ENCODE data around the gene KANK2. TPM values are rescaled to one million over a fixed set of nuclear protein-coding genes. Genes with fewer than 3 reads are reported as not detected.
"Not testable (repeated sequence)": the region's sequence is repeated elsewhere in the genome, so short reads cannot be mapped to it uniquely, and the experiment has no call there.

KANK2 gene
- total RNA-seq, 4 donors from 2014 or later, result 177 to 241 (median 222) TPM

DNA sequence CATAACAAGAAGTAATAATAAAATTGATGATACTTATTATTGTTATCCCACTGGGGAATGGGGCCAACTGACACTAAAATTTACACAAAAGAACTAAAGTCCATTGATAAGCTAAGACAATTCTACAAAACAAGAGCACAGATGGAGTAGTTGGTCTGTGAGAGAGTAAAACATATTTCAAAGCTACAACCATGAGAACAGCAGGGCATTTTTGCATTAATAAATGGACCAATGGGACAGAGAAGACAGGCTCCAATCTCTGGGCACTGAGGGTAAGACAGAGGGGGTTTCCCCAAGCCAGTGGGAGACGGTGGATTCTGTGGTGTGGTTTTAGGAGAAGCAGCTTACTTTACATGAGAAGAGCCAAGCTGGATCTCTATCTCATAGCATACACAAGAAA is 14.4 kb downstream of the KANK2 start:
- Histone ChIP-seq H3K4me3 (replicated peaks in 1 of 3) (no peak overlapping the region), H3K36me3 (peaks cover 4 to 8% of the 10 kb centered on the region in 2 donors), H3K27me3 (no peaks in the 10 kb centered on the region), H3K4me1 (peaks cover 13 to 45% of the 10 kb centered on the region in 2 donors), H3K27ac (peak overlapping the region in 1 of 3 donors; percentile 8), H3K9me3 (no peaks in the 10 kb centered on the region)
- TF ChIP-seq, protein P1, sequence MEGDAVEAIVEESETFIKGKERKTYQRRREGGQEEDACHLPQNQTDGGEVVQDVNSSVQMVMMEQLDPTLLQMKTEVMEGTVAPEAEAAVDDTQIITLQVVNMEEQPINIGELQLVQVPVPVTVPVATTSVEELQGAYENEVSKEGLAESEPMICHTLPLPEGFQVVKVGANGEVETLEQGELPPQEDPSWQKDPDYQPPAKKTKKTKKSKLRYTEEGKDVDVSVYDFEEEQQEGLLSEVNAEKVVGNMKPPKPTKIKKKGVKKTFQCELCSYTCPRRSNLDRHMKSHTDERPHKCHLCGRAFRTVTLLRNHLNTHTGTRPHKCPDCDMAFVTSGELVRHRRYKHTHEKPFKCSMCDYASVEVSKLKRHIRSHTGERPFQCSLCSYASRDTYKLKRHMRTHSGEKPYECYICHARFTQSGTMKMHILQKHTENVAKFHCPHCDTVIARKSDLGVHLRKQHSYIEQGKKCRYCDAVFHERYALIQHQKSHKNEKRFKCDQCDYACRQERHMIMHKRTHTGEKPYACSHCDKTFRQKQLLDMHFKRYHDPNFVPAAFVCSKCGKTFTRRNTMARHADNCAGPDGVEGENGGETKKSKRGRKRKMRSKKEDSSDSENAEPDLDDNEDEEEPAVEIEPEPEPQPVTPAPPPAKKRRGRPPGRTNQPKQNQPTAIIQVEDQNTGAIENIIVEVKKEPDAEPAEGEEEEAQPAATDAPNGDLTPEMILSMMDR (IDR thresholded peaks at IDR 0.05), result no peak
- no peak for TF ChIP-seq POLR2A (IDR thresholded peaks at IDR 0.05)
- DNase-seq, result no peak
- intact Hi-C loops (cut with DNase I), result no loop called here
- WGBS, 2 donors, result 85 to 100% methylated on average over 1 of the region's 1 CpG

- H3K4me3 ChIP-seq (replicated peaks in 1 of 3), result no peak overlapping the region
- H3K4me1 ChIP-seq, result peaks cover 13 to 42% of the 10 kb centered on the region in 2 donors
- TF ChIP-seq, protein P1 (IDR thresholded peaks at IDR 0.05), result no peak
- TF ChIP-seq POLR2A (IDR thresholded peaks at IDR 0.05), result no peak
- intact Hi-C loops (cut with DNase I), result no loop called here
- no peaks in the 10 kb centered on the region for H3K27me3 ChIP-seq
- no peak for DNase-seq
- H3K36me3 ChIP-seq, result peaks cover 13 to 22% of the 10 kb centered on the region in 2 donors
- H3K27ac ChIP-seq, result peak overlapping the region in 1 of 3 donors; percentile 17
- WGBS, 2 donors, result 95 to 99% methylated on average over 4 of the region's 4 CpGs
- no peaks in the 10 kb centered on the region for H3K9me3 ChIP-seq
Observed at GRCh38 chr19:11181488-11181887, 15.9 kb downstream of the KANK2 start.

DNA sequence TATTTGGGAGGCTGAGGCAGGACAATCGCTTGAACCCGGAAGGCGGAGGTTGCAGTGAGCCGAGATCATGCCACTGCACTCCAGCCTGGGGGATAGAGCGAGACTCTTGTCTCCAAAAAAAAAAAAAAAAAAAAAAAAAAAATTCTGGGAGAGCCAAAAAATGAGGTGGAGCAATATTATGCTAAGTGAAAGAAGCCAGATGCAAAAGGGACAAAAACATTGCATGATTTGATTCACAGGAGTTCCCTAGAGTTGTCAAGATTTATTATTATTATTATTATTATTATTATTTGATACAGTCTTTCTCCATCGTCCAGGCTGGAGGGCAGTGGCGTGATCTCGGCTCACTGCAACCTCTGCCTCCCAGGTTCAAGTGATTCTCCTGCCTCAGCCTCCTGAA is 16.4 kb downstream of the KANK2 start:
- intact Hi-C loops (cut with DNase I); H3K27me3 ChIP-seq; DNase-seq; H3K4me3 ChIP-seq (replicated peaks in 1 of 3); H3K9me3 ChIP-seq: not testable (repeated sequence)
- peaks cover 13 to 37% of the 10 kb centered on the region in 2 donors for H3K4me1 ChIP-seq
- H3K36me3 ChIP-seq, result peaks cover 18 to 27% of the 10 kb centered on the region in 2 donors
- peak overlapping the region in 1 of 3 donors; percentile 17 for H3K27ac ChIP-seq
- WGBS, 2 donors, result 71 to 84% methylated on average over 8 of the region's 8 CpGs

GRCh38 chr19:11180346-11180745 is 17.0 kb downstream of the KANK2 start:
- no peak for TF ChIP-seq POLR2A (IDR thresholded peaks at IDR 0.05)
- TF ChIP-seq, protein P1 (IDR thresholded peaks at IDR 0.05), result no peak
- Histone ChIP-seq H3K4me1 (peaks cover 13 to 31% of the 10 kb centered on the region in 2 donors), H3K9me3 (no peaks in the 10 kb centered on the region), H3K4me3 (replicated peaks in 1 of 3) (no peak overlapping the region), H3K36me3 (peaks cover 24 to 33% of the 10 kb centered on the region in 2 donors), H3K27me3 (no peaks in the 10 kb centered on the region), H3K27ac (no peak overlapping the region)
- WGBS, 2 donors, result 76 to 77% methylated on average over 8 of the region's 8 CpGs
- no peak for DNase-seq
- intact Hi-C loops (cut with DNase I), result no loop called here

GRCh38 chr19:11179716-11180297 is 17.5 kb downstream of the KANK2 start:
- Histone ChIP-seq H3K36me3 (peaks cover 25 to 35% of the 10 kb centered on the region in 2 donors), H3K27me3 (no peaks in the 10 kb centered on the region), H3K27ac (peak overlapping the region in 1 of 3 donors; percentile 14), H3K9me3 (no peaks in the 10 kb centered on the region), H3K4me3 (replicated peaks in 1 of 3) (no peak overlapping the region), H3K4me1 (peaks cover 7 to 26% of the 10 kb centered on the region in 2 donors)
- 67 to 68% methylated on average over 11 of the region's 11 CpGs for WGBS, 2 donors
- TF ChIP-seq POLR2A (IDR thresholded peaks at IDR 0.05), result no peak
- TF ChIP-seq, protein P1 (IDR thresholded peaks at IDR 0.05), result no peak
- intact Hi-C loops (cut with DNase I), result no loop called here
- no peak for DNase-seq

GRCh38 chr19:11179145-11179465 is 18.2 kb downstream of the KANK2 start:
- H3K36me3 ChIP-seq, result peaks cover 32 to 42% of the 10 kb centered on the region in 2 donors
- H3K4me3 ChIP-seq (replicated peaks in 1 of 3); H3K27me3 ChIP-seq; H3K9me3 ChIP-seq; intact Hi-C loops (cut with DNase I); H3K27ac ChIP-seq; DNase-seq: not testable (repeated sequence)
- H3K4me1 ChIP-seq, result peaks cover 1 to 19% of the 10 kb centered on the region in 2 donors
- 82 to 89% methylated on average over 9 of the region's 9 CpGs for WGBS, 2 donors

Data from thyroid gland (tissue), 4 donors.